Liver (tissue), 9 donors: ENCODE results near the gene GPANK1. TPM values are rescaled to one million over a fixed set of nuclear protein-coding genes. Genes with fewer than 3 reads are reported as not detected.

Experiments
- DNase-seq: peaks from one replicate; pipeline ENCODE4 v3.0.0-alpha.2; 2017; ENCODE audit warnings: low spot score
- H3K27ac ChIP-seq, 2 donors: one replicate each; pipeline ENCODE4 v1.7.0; 2013; ENCODE audit warnings: inconsistent platforms in 2 of 2, low read length in 2 of 2, control low read depth in 1 of 2, low read depth in 1 of 2, mild to moderate bottlenecking in 1 of 2
- H3K27me3 ChIP-seq, 4 donors: one replicate each; pipeline versions ENCODE4 v1.6.1 to v1.7.0; 2013; ENCODE audit warnings: low read length in 3 of 4, inconsistent platforms in 1 of 4, mild to moderate bottlenecking in 1 of 4, moderate library complexity in 1 of 4; ENCODE audit not compliant: control insufficient read depth in 4 of 4, insufficient read depth in 4 of 4
- H3K36me3 ChIP-seq, 4 donors: one replicate each; pipeline versions ENCODE4 v1.6.1 to v1.7.0; 2013; ENCODE audit warnings: low read length in 3 of 4, mild to moderate bottlenecking in 3 of 4, low read depth in 1 of 4, moderate library complexity in 1 of 4; ENCODE audit not compliant: control insufficient read depth in 4 of 4, insufficient read depth in 3 of 4
- H3K4me1 ChIP-seq, 4 donors: one replicate each; pipeline versions ENCODE4 v1.6.1 to v1.7.0; 2013; ENCODE audit warnings: low read length in 3 of 4, mild to moderate bottlenecking in 3 of 4, moderate library complexity in 1 of 4; ENCODE audit not compliant: control insufficient read depth in 4 of 4, insufficient read depth in 4 of 4
- H3K4me3 ChIP-seq, 3 donors: one replicate each; pipeline versions ENCODE4 v1.6.1 to v1.7.0; 2013; ENCODE audit warnings: low read length in 3 of 3, control low read depth in 1 of 3, low read depth in 1 of 3, mild to moderate bottlenecking in 1 of 3
- H3K9ac ChIP-seq, 2 donors: one replicate each; pipeline ENCODE4 v1.7.0; 2013; ENCODE audit warnings: low read length in 2 of 2, mild to moderate bottlenecking in 2 of 2, moderate library complexity in 2 of 2, control low read depth in 1 of 2, low read depth in 1 of 2
- H3K9me3 ChIP-seq, 4 donors: one replicate each; pipeline versions ENCODE4 v1.6.1 to v1.7.0; 2013; ENCODE audit warnings: low read length in 3 of 4; ENCODE audit not compliant: control insufficient read depth in 4 of 4
- EGR1 ChIP-seq, 2 donors: IDR thresholded peaks; 2 replicates each; pipeline ENCODE4 v1.6.1; 2016 to 2018; ENCODE audit warnings: antibody characterized with exemption in 2 of 2, low read depth in 2 of 2
- GABPA ChIP-seq, 2 donors: IDR thresholded peaks in 1 of 2; conservative IDR thresholded peaks in 1 of 2; 2 replicates each; pipeline ENCODE4 v1.6.1; 2016; ENCODE audit warnings: antibody characterized with exemption in 2 of 2, mild to moderate bottlenecking in 1 of 2, moderate library complexity in 1 of 2
- JUND ChIP-seq, 2 donors: IDR thresholded peaks; 2 replicates each; pipeline ENCODE4 v1.6.1; 2016; ENCODE audit warnings: antibody characterized with exemption in 2 of 2
- RAD21 ChIP-seq, 2 donors: IDR thresholded peaks; 2 replicates each; pipeline ENCODE4 v1.6.1; 2016; ENCODE audit warnings: antibody characterized with exemption in 2 of 2, mild to moderate bottlenecking in 2 of 2
- REST ChIP-seq: IDR thresholded peaks from 2 replicates; pipeline ENCODE4 v1.6.1; 2016; ENCODE audit warnings: antibody characterized with exemption, mild to moderate bottlenecking
- RXRA ChIP-seq, 2 donors: IDR thresholded peaks; 2 replicates each; pipeline ENCODE4 v1.6.1; 2017 to 2018; ENCODE audit warnings: antibody characterized with exemption in 2 of 2, mild to moderate bottlenecking in 1 of 2
- YY1 ChIP-seq: IDR thresholded peaks from 2 replicates; pipeline ENCODE4 v1.6.1; 2016; ENCODE audit warnings: antibody characterized with exemption, mild to moderate bottlenecking
- WGBS: extraction: QIAGEN DNeasy Blood & Tissue Kit; methylation state at CpG from one replicate; pipeline ENCODE4 v1.1.7; 2013; 5-methylcytosine and 5-hydroxymethylcytosine counted together
- polyA plus RNA-seq, 2 donors: library from polyadenylated mRNA; stranded (reverse) in 1 of 2; unstranded in 1 of 2; fragments of 200-250 nt in 1 of 2; fragments of >200 nt in 1 of 2; fragmentation: Nextera tagmentation in 1 of 2; extraction: Ambion mirVana in 1 of 2; gene quantifications; one replicate each; pipeline versions ENCODE4 v1.2.1 to v1.2.3, GENCODE V29; 2013 to 2015
- total RNA-seq, 2 donors: library from RNA; depleted of rRNA; stranded (reverse); fragments of >200 nt; gene quantifications; one replicate each; pipeline ENCODE4 v1.2.3, GENCODE V29; 2014
- TF ChIP-seq, protein P1 (sequence below): IDR thresholded peaks from 2 replicates; pipeline ENCODE4 v1.6.1; 2016; ENCODE audit warnings: antibody characterized with exemption
- TF ChIP-seq, protein P2 (sequence below): IDR thresholded peaks from 2 replicates; pipeline ENCODE4 v1.6.1; 2016; ENCODE audit warnings: antibody characterized with exemption
- donor health status: healthy.
- donor health status: healthy.
- donor health status: healthy.
- donor health status: healthy.
- donor health status: healthy.

Gene GPANK1
- total and polyA plus RNA-seq, 4 donors: 7.6 to 13.9 (median 11.2) TPM

DNA sequence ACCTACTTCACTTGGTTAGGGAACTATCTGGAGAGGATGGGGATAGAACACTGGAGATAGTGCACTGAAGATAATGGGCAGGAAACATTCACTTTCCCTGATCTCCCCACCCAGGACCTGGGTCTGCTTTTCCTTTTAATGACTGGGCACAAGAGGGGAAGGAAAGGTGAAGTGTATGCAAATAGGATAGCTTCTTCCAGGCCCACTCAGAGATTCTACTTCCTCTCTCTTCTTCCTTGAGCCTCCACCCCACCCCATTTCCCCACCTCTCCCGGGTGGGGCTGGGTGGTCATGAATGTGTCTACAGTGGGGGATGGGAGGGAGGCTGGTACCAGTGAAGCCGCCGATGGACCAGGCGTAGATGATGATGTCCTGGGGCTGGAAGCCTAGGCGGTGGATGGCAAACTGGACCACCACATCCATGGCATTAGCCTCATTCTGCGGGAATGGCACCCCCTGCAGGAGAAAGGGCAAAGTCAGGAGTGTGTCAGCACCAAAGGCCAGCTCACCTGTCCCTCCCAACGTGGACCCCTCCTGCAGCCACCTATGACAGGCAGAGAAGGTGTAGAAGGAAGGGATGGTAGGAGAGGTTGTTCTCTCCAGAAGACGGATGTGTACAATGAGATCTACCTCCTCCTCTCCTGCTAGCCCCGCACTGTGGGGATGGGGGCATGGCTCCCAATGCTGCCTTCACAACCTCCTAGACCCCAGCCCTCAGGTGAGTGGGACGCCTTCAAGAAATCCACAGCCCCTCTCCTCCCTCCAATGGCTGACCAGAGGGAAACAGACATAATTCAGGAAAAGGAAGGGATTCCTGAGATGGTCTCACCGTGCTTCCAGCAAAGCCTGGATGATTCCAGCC is 24.7 kb upstream of the GPANK1 start:
- no peak overlapping the region for H3K27ac ChIP-seq
- H3K9me3 ChIP-seq: no peaks in the 10 kb centered on the region
- TF ChIP-seq JUND (IDR thresholded peaks at IDR 0.05) (no peak), RAD21 (IDR thresholded peaks at IDR 0.05) (peak in 1 of 2 donors; percentile 17), REST (no peak)
- H3K9ac ChIP-seq: no peak overlapping the region
- H3K27me3 ChIP-seq: no peaks in the 10 kb centered on the region
- H3K36me3 ChIP-seq: peaks cover 4 to 82% (median 61%) of the 10 kb centered on the region in 4 donors
- 85% methylated on average over 11 of the region's 11 CpGs for WGBS
- H3K4me1 ChIP-seq: no peaks in the 10 kb centered on the region
- H3K4me3 ChIP-seq: no peak overlapping the region
- DNase-seq: no peak

DNA sequence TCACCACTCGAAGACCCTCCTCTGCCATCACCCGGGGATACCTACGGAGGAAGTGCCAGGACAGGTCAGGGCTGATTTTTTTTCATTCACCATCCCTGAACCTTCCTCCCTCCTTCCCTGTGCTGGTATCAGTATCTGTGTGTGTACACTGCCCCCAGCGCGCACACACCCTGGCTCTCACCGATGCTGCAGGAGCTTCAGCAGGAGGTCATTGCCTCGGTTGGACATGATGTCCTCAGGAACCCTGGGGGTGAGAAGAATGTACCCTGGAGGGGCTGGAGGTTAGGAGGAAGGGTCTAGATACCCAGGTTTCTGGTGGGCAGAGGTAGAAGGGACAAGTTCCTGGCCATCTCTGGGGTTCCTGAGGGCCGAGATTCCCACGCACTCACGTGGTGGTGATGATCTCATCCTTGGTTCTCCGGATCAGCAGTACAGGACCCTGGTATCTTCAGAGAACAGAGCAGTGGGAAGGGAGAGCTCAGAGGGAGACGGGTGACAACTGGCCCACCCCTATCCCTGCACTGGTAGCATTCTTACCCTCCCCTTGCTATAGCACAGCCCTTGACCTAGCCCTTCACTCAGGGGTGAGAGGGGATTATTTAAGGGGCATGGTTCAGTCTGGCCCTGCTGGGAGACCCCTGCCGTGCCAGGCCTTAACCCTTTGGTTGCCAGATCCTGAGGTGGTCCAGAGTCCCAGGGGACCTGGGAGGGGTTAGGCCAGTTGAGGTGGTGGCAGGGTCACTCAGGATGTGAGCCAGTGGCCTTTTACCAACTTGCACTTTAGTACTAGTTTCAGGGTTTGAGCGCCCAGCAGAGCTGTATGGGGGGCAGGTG is 23.3 kb upstream of the GPANK1 start:
- Histone ChIP-seq H3K9ac (no peak overlapping the region), H3K27ac (no peak overlapping the region), H3K27me3 (no peaks in the 10 kb centered on the region), H3K4me3 (no peak overlapping the region), H3K9me3 (no peaks in the 10 kb centered on the region), H3K4me1 (peaks cover 0 to 3% (median 1%) of the 10 kb centered on the region in 4 donors), H3K36me3 (peaks cover 4 to 71% (median 59%) of the 10 kb centered on the region in 4 donors)
- no peak for DNase-seq
- TF ChIP-seq EGR1 (IDR thresholded peaks at IDR 0.05; ENCODE audit: low read depth in 2 of 2): no peak
- TF ChIP-seq, protein P1, sequence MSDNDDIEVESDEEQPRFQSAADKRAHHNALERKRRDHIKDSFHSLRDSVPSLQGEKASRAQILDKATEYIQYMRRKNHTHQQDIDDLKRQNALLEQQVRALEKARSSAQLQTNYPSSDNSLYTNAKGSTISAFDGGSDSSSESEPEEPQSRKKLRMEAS: no peak
- no peak for TF ChIP-seq GABPA (IDR thresholded peaks at IDR 0.05 in 1 of 2, conservative IDR thresholded peaks at IDR 0.05 in 1 of 2)
- TF ChIP-seq RXRA (IDR thresholded peaks at IDR 0.05): no peak
- no peak for TF ChIP-seq JUND (IDR thresholded peaks at IDR 0.05)
- no peak for TF ChIP-seq REST
- no peak for TF ChIP-seq YY1
- TF ChIP-seq, protein P2, sequence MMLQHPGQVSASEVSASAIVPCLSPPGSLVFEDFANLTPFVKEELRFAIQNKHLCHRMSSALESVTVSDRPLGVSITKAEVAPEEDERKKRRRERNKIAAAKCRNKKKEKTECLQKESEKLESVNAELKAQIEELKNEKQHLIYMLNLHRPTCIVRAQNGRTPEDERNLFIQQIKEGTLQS: no peak
- WGBS: 91% methylated on average over 14 of the region's 14 CpGs
